Endodermal cell (in vitro differentiated cells): ENCODE data around the gene MYL4. TPM values are rescaled to one million over a fixed set of nuclear protein-coding genes. Genes with fewer than 3 reads are reported as not detected.

Experiments
- DNase-seq: peaks from one replicate; pipeline ENCODE4 v3.0.0-alpha.2; 2017
- H3K27ac ChIP-seq: 2 replicates; pipeline ENCODE4 v1.5.1; 2013; ENCODE audit warnings: mild to moderate bottlenecking, low read depth, low read length, moderate library complexity
- H3K27me3 ChIP-seq: 2 replicates; pipeline ENCODE4 v1.6.1; 2013; ENCODE audit warnings: mild to moderate bottlenecking, low read length, moderate library complexity; ENCODE audit not compliant: insufficient read depth, control insufficient read depth, poor library complexity, severe bottlenecking
- H3K36me3 ChIP-seq: 2 replicates; pipeline ENCODE4 v1.7.0; 2013; ENCODE audit warnings: mild to moderate bottlenecking, low read length, moderate library complexity; ENCODE audit not compliant: control insufficient read depth, insufficient read depth
- H3K4me1 ChIP-seq: one replicate; pipeline ENCODE4 v1.7.0; 2013; ENCODE audit warnings: low read length; ENCODE audit not compliant: control insufficient read depth, insufficient read depth
- H3K4me3 ChIP-seq: 2 replicates; pipeline ENCODE4 v1.5.1; 2013; ENCODE audit warnings: mild to moderate bottlenecking, low read length, moderate library complexity
- H3K9ac ChIP-seq: 2 replicates; pipeline ENCODE4 v1.6.1; 2013; ENCODE audit warnings: mild to moderate bottlenecking, low read length, moderate library complexity; ENCODE audit not compliant: poor library complexity, severe bottlenecking; ENCODE audit errors: extremely low read depth
- H3K9me3 ChIP-seq: 2 replicates; pipeline ENCODE4 v1.6.1; 2013; ENCODE audit warnings: mild to moderate bottlenecking, low read length, moderate library complexity; ENCODE audit not compliant: control insufficient read depth
- H3K27ac Mint-ChIP-seq: 2 replicates; pipeline ENCODE4 v1.8.0; 2020; ENCODE audit warnings: mixed read lengths
- H3K27me3 Mint-ChIP-seq: 2 replicates; pipeline ENCODE4 v1.8.0; 2021; ENCODE audit warnings: mild to moderate bottlenecking, mixed read lengths; ENCODE audit not compliant: insufficient read depth
- H3K36me3 Mint-ChIP-seq: 2 replicates; pipeline ENCODE4 v1.8.0; 2020; ENCODE audit warnings: low read depth, mixed read lengths
- H3K4me1 Mint-ChIP-seq: 2 replicates; pipeline ENCODE4 v1.8.0; 2020; ENCODE audit warnings: mixed read lengths
- H3K4me3 Mint-ChIP-seq: 2 replicates; pipeline ENCODE4 v1.8.0; 2020; ENCODE audit warnings: mild to moderate bottlenecking, moderate library complexity, mixed read lengths
- H3K9me3 Mint-ChIP-seq: 2 replicates; pipeline ENCODE4 v1.8.0; 2020; ENCODE audit warnings: mild to moderate bottlenecking, mixed read lengths
- CTCF ChIP-seq: fragments of 200-600 bp; sonication (generic); conservative IDR thresholded peaks from 2 replicates; pipeline ENCODE4 v1.5.0; 2021; ENCODE audit warnings: antibody characterized with exemption, mild to moderate bottlenecking
- WGBS, 2 experiments: methylation state at CpG; one replicate each; pipeline versions ENCODE4 v1.1.5 to v1.1.7; 2013; ENCODE audit warnings: missing lambda C conversion rate in 2 of 2, mixed read lengths in 1 of 2; ENCODE audit not compliant: insufficient coverage in 1 of 2, insufficient read length in 1 of 2; 5-methylcytosine and 5-hydroxymethylcytosine counted together
- total RNA-seq, 2 donors: library from RNA; stranded (reverse); fragmentation: NEBNext Ultra II Directional in 1 of 2; extraction: Animal tissue kit (Norgen Biotek cat#: 25700) in 1 of 2; gene quantifications; 2 replicates in 1 of 2; 3 replicates in 1 of 2; pipeline ENCODE4 v1.2.1, GENCODE V29; 2021

Gene MYL4
- total RNA-seq, 2 donors from 2014 or later, result 15.5 to 20.0 TPM

- no peak overlapping the region for H3K27ac Mint-ChIP-seq
- no peak for TF ChIP-seq CTCF
- no peak overlapping the region for H3K4me3 Mint-ChIP-seq
- H3K9ac ChIP-seq, result no peak overlapping the region
- 90 to 100% methylated on average over 1 to 6 of the region's 6 CpGs for WGBS, 2 experiments
- H3K27ac ChIP-seq, result no peak overlapping the region
- DNase-seq, result no peak
- H3K36me3 ChIP-seq, result no peaks in the 10 kb centered on the region
- no peak overlapping the region for H3K4me3 ChIP-seq
- no peaks in the 10 kb centered on the region for H3K9me3 ChIP-seq
- no peaks in the 10 kb centered on the region for H3K27me3 ChIP-seq
- H3K27me3 Mint-ChIP-seq, result peaks cover 4% of the 10 kb centered on the region
- H3K36me3 Mint-ChIP-seq, result no peaks in the 10 kb centered on the region
- H3K4me1 ChIP-seq, result peaks cover 7% of the 10 kb centered on the region
- H3K4me1 Mint-ChIP-seq, result peaks cover 23% of the 10 kb centered on the region
- H3K9me3 Mint-ChIP-seq, result no peaks in the 10 kb centered on the region
Measured at GRCh38 chr17:47203984-47204721, 5.0 kb upstream of the MYL4 start.

- Histone ChIP-seq H3K36me3 (no peaks in the 10 kb centered on the region), H3K4me3 (no peak overlapping the region)
Measured at GRCh38 chr17:47204722-47205418, 4.3 kb upstream of the MYL4 start.

GRCh38 chr17:47205419-47205963 is 3.7 kb upstream of the MYL4 start:
- WGBS, 2 experiments, result 75% methylated on average over 9 of the region's 9 CpGs
- Histone ChIP-seq H3K4me3 (no peak overlapping the region), H3K9me3 (no peaks in the 10 kb centered on the region), H3K4me1 (peaks cover 7% of the 10 kb centered on the region), H3K36me3 (no peaks in the 10 kb centered on the region), H3K9ac (no peak overlapping the region), H3K27me3 (no peaks in the 10 kb centered on the region), H3K27ac (no peak overlapping the region)
- no peak overlapping the region for H3K4me3 Mint-ChIP-seq
- DNase-seq, result peak; percentile 80
- peaks cover 31% of the 10 kb centered on the region for H3K4me1 Mint-ChIP-seq
- peak overlapping the region; percentile 32 for H3K27ac Mint-ChIP-seq
- TF ChIP-seq CTCF, result no peak
- H3K27me3 Mint-ChIP-seq, result peaks cover 4% of the 10 kb centered on the region
- H3K9me3 Mint-ChIP-seq, result no peaks in the 10 kb centered on the region
- no peaks in the 10 kb centered on the region for H3K36me3 Mint-ChIP-seq

More at GRCh38 chr17:47204722-47205418, 4.3 kb upstream of the MYL4 start:
- no peaks in the 10 kb centered on the region for H3K9me3 ChIP-seq
- H3K27ac Mint-ChIP-seq, result peak overlapping the region; percentile 32
- no peak overlapping the region for H3K27ac ChIP-seq
- H3K4me3 Mint-ChIP-seq, result no peak overlapping the region
- peaks cover 31% of the 10 kb centered on the region for H3K4me1 Mint-ChIP-seq
- no peak overlapping the region for H3K9ac ChIP-seq
- no peaks in the 10 kb centered on the region for H3K9me3 Mint-ChIP-seq
- H3K4me1 ChIP-seq, result peaks cover 7% of the 10 kb centered on the region
- 84 to 88% methylated on average over 4 to 6 of the region's 6 CpGs for WGBS, 2 experiments
- peaks cover 4% of the 10 kb centered on the region for H3K27me3 Mint-ChIP-seq
- no peak for TF ChIP-seq CTCF
- DNase-seq, result no peak
- no peaks in the 10 kb centered on the region for H3K36me3 Mint-ChIP-seq
- H3K27me3 ChIP-seq, result no peaks in the 10 kb centered on the region
